Peyer's patch (tissue), 4 donors: ENCODE results near the gene MTUS2. TPM values are rescaled to one million over a fixed set of nuclear protein-coding genes. Genes with fewer than 3 reads are reported as not detected.
A peak's percentile ranks its signal among the peaks of the same experiment; 100 is the strongest.
"Not testable (repeated sequence)": the region's sequence is repeated elsewhere in the genome, so short reads cannot be mapped to it uniquely, and the experiment has no call there.

Experiments
- DNase-seq, 3 donors: peaks; one replicate each; pipeline ENCODE4 v3.0.0-alpha.2; 2017 to 2019
- H3K27ac ChIP-seq, 4 donors: fragments of 200-600 bp; sonication (generic); one replicate each; pipeline ENCODE4 v1.5.1; 2016 to 2019
- H3K27me3 ChIP-seq, 2 donors: fragments of 200-600 bp; sonication (generic); one replicate each; pipeline ENCODE4 v1.5.1; 2019
- H3K36me3 ChIP-seq, 3 donors: fragments of 200-600 bp; sonication (generic); one replicate each; pipeline ENCODE4 v1.5.1; 2016 to 2019
- H3K4me1 ChIP-seq, 4 donors: fragments of 200-600 bp; sonication (generic); one replicate each; pipeline ENCODE4 v1.5.1; 2016 to 2019
- H3K4me3 ChIP-seq, 4 donors: fragments of 200-600 bp; sonication (generic); 1 replicate in 3 of 4; 2 replicates in 1 of 4; pipeline ENCODE4 v1.5.1; 2016 to 2019; ENCODE audit warnings: mild to moderate bottlenecking in 1 of 4
- H3K9me3 ChIP-seq, 4 donors: fragments of 200-600 bp; sonication (generic); one replicate each; pipeline ENCODE4 v1.5.1; 2016 to 2019; ENCODE audit warnings: mild to moderate bottlenecking in 1 of 4
- CTCF ChIP-seq, 6 experiments: fragments of 450-650 bp in 4 of 6; fragments of 200-600 bp in 2 of 6; sonication (generic) in 1 of 6; IDR thresholded peaks; one replicate each; pipeline ENCODE4 v1.5.1; 2017 to 2019; ENCODE audit warnings: antibody characterized with exemption in 6 of 6, mild to moderate bottlenecking in 3 of 6, moderate library complexity in 1 of 6
- POLR2A ChIP-seq, 2 donors: fragments of 450-650 bp; IDR thresholded peaks; one replicate each; pipeline ENCODE4 v1.5.1; 2017; ENCODE audit warnings: antibody characterized with exemption in 2 of 2, mild to moderate bottlenecking in 2 of 2, moderate library complexity in 2 of 2
- total RNA-seq, 4 donors: library from RNA; depleted of rRNA; stranded (reverse); fragments of >200 nt; gene quantifications; one replicate each; pipeline ENCODE4 v1.1.0, GENCODE V29; 2016

MTUS2 gene
- total RNA-seq, 4 donors from 2014 or later: 0.13 to 0.28 (median 0.18) TPM; not detected in 1

GRCh38 chr13:28983641-28984040 lies 163.5 kb downstream of the MTUS2 start:
- Histone ChIP-seq H3K9me3 (no peaks in the 10 kb centered on the region), H3K27me3 (no peaks in the 10 kb centered on the region), H3K4me1 (no peaks in the 10 kb centered on the region), H3K36me3 (no peaks in the 10 kb centered on the region), H3K27ac (no peak overlapping the region), H3K4me3 (no peak overlapping the region)
- TF ChIP-seq CTCF (IDR thresholded peaks at IDR 0.05): no peak
- no peak for TF ChIP-seq POLR2A (IDR thresholded peaks at IDR 0.05)
- peak in 1 of 3 donors; percentile 52 for DNase-seq

- TF ChIP-seq POLR2A (IDR thresholded peaks at IDR 0.05) (no peak), CTCF (IDR thresholded peaks at IDR 0.05) (no peak)
- no peaks in the 10 kb centered on the region for H3K4me1 ChIP-seq
- no peak overlapping the region for H3K27ac ChIP-seq
- no peaks in the 10 kb centered on the region for H3K36me3 ChIP-seq
- H3K27me3 ChIP-seq: no peaks in the 10 kb centered on the region
- DNase-seq: no peak
- H3K4me3 ChIP-seq: no peak overlapping the region
- no peaks in the 10 kb centered on the region for H3K9me3 ChIP-seq
Measured at GRCh38 chr13:28984326-28984725, 164.2 kb downstream of the MTUS2 start.

- DNase-seq: no peak
- H3K27ac ChIP-seq: no peak overlapping the region
- no peaks in the 10 kb centered on the region for H3K36me3 ChIP-seq
- H3K4me1 ChIP-seq: no peaks in the 10 kb centered on the region
- H3K4me3 ChIP-seq: no peak overlapping the region
- TF ChIP-seq POLR2A (IDR thresholded peaks at IDR 0.05) (no peak), CTCF (IDR thresholded peaks at IDR 0.05) (no peak)
- no peaks in the 10 kb centered on the region for H3K27me3 ChIP-seq
- no peaks in the 10 kb centered on the region for H3K9me3 ChIP-seq
Measured at GRCh38 chr13:28984825-28985224, 164.7 kb downstream of the MTUS2 start.

GRCh38 chr13:28990378-28990777 lies 170.2 kb downstream of the MTUS2 start:
- H3K27me3 ChIP-seq, DNase-seq, H3K4me1 ChIP-seq: not testable (repeated sequence)

GRCh38 chr13:28991764-28992163 lies 171.6 kb downstream of the MTUS2 start:
- H3K4me1 ChIP-seq: no peaks in the 10 kb centered on the region
- TF ChIP-seq POLR2A (IDR thresholded peaks at IDR 0.05): no peak
- TF ChIP-seq CTCF (IDR thresholded peaks at IDR 0.05): no peak
- no peaks in the 10 kb centered on the region for H3K36me3 ChIP-seq
- no peak overlapping the region for H3K27ac ChIP-seq
- no peaks in the 10 kb centered on the region for H3K9me3 ChIP-seq
- H3K4me3 ChIP-seq: no peak overlapping the region
- no peaks in the 10 kb centered on the region for H3K27me3 ChIP-seq
- no peak for DNase-seq

More at GRCh38 chr13:28990378-28990777, 170.2 kb downstream of the MTUS2 start:
- not testable (repeated sequence) for H3K9me3 ChIP-seq, H3K4me3 ChIP-seq, H3K36me3 ChIP-seq, H3K27ac ChIP-seq

GRCh38 chr13:29000826-29001225 lies 180.7 kb downstream of the MTUS2 start:
- Histone ChIP-seq H3K4me1 (no peaks in the 10 kb centered on the region), H3K36me3 (no peaks in the 10 kb centered on the region), H3K27me3 (no peaks in the 10 kb centered on the region), H3K4me3 (no peak overlapping the region), H3K27ac (no peak overlapping the region), H3K9me3 (no peaks in the 10 kb centered on the region)
- TF ChIP-seq CTCF (IDR thresholded peaks at IDR 0.05): no peak
- no peak for TF ChIP-seq POLR2A (IDR thresholded peaks at IDR 0.05)
- DNase-seq: no peak
